Cardiac septum (tissue), 1 donor: ENCODE results near the gene PLB1. TPM values are rescaled to one million over a fixed set of nuclear protein-coding genes. Genes with fewer than 3 reads are reported as not detected.
A peak's percentile ranks its signal among the peaks of the same experiment; 100 is the strongest.
"Not testable (repeated sequence)": the region's sequence is repeated elsewhere in the genome, so short reads cannot be mapped to it uniquely, and the experiment has no call there.

Experiments
- DNase-seq: peaks from one replicate; pipeline ENCODE4 v3.0.0-alpha.2; 2020; ENCODE audit warnings: low spot score
- intact Hi-C: fragments of 100-400 bp; cut with DNase I; formaldehyde crosslinking; loops from one replicate; pipeline ENCODE4 v1.14.0; 2022
- total RNA-seq: library from RNA; stranded (reverse); fragmentation: NEBNext Ultra II Directional; extraction: Animal tissue kit (Norgen Biotek cat#: 25700); gene quantifications from one replicate; pipeline ENCODE4 v1.2.1, GENCODE V29; 2021
- donor health status: DM: no; HTN: no; CAD: no.

The PLB1 gene
- total RNA-seq, 1 donor from 2014 or later, result 2.0 TPM

- intact Hi-C loops, result no loop called here
- DNase-seq, result no peak
These were observed 152.3 kb downstream of the PLB1 start for GRCh38 chr2:28648147-28648546.

GRCh38 chr2:28648671-28649395 lies 153.0 kb downstream of the PLB1 start:
- peak; percentile 51 for DNase-seq
- intact Hi-C loops, result no loop called here

GRCh38 chr2:28649481-28650265 lies 153.8 kb downstream of the PLB1 start:
- DNase-seq, result no peak
- intact Hi-C loops, result no loop called here

- no peak for DNase-seq
- intact Hi-C loops, result no loop called here
These were observed 154.4 kb downstream of the PLB1 start for GRCh38 chr2:28650266-28650584.

- DNase-seq, result no peak
- intact Hi-C loops, result no loop called here
These were observed 156.4 kb downstream of the PLB1 start for GRCh38 chr2:28652217-28652616.

- intact Hi-C loops, result no loop called here
- DNase-seq, result no peak
These were observed 158.2 kb downstream of the PLB1 start for GRCh38 chr2:28653892-28654662.

GRCh38 chr2:28654663-28655320 lies 158.9 kb downstream of the PLB1 start:
- DNase-seq, result peak; percentile 12
- intact Hi-C loops, result no loop called here

- intact Hi-C loops, result no loop called here
- DNase-seq, result peak; percentile 47
These were observed 161.2 kb downstream of the PLB1 start for GRCh38 chr2:28656937-28657615.

- intact Hi-C loops, result loop anchor here (2.0 kb wide), 1 partner anchor 92 kb away; the partner anchor contains the start of gene PPP1CB
- no peak for DNase-seq
These were observed 162.5 kb downstream of the PLB1 start for GRCh38 chr2:28658369-28658768.

GRCh38 chr2:28659127-28659526 lies 163.3 kb downstream of the PLB1 start:
- intact Hi-C loops, result loop anchor here (2.0 kb wide), 1 partner anchor 92 kb away; the partner anchor contains the start of gene PPP1CB
- no peak for DNase-seq

- intact Hi-C loops, result no loop called here
- DNase-seq, result peak; percentile 77
These were observed 165.7 kb downstream of the PLB1 start for GRCh38 chr2:28661589-28662001.

- intact Hi-C loops, result no loop called here
- DNase-seq, result peak; percentile 59
These were observed 166.2 kb downstream of the PLB1 start for GRCh38 chr2:28662044-28662443.

GRCh38 chr2:28662468-28663181 lies 166.8 kb downstream of the PLB1 start:
- peak; percentile 63 for DNase-seq
- intact Hi-C loops, result no loop called here

- DNase-seq, result no peak
- intact Hi-C loops, result no loop called here
These were observed 167.5 kb downstream of the PLB1 start for GRCh38 chr2:28663359-28663758.

- peak; percentile 71 for DNase-seq
- intact Hi-C loops, result no loop called here
These were observed 168.4 kb downstream of the PLB1 start for GRCh38 chr2:28664120-28664842.

GRCh38 chr2:28665041-28665704 lies 169.3 kb downstream of the PLB1 start:
- intact Hi-C loops, result no loop called here
- peak; percentile 80 for DNase-seq

GRCh38 chr2:28665811-28666377 lies 170.0 kb downstream of the PLB1 start:
- DNase-seq, intact Hi-C loops: not testable (repeated sequence)
